Stomach (tissue), 4 donors: ENCODE measurements around the gene C11orf58.

Source experiments
- EP300 ChIP-seq: sonication (generic); formaldehyde crosslinking; IDR thresholded peaks from one replicate; pipeline ENCODE4 v1.6.1; 2017; ENCODE audit warnings: antibody characterized with exemption
- TF ChIP-seq, protein P1 (sequence below), 7 experiments: fragments of 450-650 bp in 4 of 7; fragments of 200-600 bp in 3 of 7; sonication (generic) in 3 of 7; IDR thresholded peaks; one replicate each; pipeline ENCODE4 v1.5.1; 2016 to 2019; ENCODE audit warnings: antibody characterized with exemption in 7 of 7, control low read depth in 2 of 7, mild to moderate bottlenecking in 1 of 7

DNA sequence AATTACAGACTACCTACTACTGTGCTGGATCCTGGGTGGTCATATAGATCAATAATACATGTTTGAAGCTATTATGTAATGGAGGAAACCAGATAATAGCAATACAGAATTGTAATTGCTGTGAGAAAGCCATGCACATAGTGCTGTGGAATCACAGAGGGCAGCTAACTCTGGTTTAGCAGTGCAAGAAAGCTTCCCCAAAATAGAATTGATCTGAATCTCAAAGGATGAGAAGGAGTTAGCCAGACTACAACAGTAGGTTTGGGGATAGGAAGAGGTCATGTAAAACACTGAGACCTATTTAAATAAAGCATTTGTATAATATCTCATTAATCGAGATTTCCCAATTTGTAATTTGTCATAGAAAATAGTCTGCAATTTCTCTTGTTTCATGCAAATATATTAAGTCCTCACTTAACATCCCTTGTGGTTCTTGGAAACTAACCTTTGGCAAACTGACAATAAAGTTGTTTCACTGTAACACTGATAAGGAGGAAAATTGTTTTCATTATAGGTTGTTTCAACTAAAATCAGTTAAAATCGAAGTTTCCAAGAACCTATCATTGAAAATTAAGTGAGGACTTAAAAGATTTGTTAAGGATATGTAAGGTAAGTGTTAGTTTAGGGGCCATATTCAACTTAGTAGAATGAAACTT, 7.6 kb downstream of the C11orf58 start:
- TF ChIP-seq, protein P1, sequence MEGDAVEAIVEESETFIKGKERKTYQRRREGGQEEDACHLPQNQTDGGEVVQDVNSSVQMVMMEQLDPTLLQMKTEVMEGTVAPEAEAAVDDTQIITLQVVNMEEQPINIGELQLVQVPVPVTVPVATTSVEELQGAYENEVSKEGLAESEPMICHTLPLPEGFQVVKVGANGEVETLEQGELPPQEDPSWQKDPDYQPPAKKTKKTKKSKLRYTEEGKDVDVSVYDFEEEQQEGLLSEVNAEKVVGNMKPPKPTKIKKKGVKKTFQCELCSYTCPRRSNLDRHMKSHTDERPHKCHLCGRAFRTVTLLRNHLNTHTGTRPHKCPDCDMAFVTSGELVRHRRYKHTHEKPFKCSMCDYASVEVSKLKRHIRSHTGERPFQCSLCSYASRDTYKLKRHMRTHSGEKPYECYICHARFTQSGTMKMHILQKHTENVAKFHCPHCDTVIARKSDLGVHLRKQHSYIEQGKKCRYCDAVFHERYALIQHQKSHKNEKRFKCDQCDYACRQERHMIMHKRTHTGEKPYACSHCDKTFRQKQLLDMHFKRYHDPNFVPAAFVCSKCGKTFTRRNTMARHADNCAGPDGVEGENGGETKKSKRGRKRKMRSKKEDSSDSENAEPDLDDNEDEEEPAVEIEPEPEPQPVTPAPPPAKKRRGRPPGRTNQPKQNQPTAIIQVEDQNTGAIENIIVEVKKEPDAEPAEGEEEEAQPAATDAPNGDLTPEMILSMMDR (IDR thresholded peaks at IDR 0.05), result no peak
- no peak for TF ChIP-seq EP300
